ENCODE results near the gene MRPL4. TPM values are rescaled to one million over a fixed set of nuclear protein-coding genes. Genes with fewer than 3 reads are reported as not detected.

The MRPL4 gene
- total RNA-seq: 14.9 TPM

DNA sequence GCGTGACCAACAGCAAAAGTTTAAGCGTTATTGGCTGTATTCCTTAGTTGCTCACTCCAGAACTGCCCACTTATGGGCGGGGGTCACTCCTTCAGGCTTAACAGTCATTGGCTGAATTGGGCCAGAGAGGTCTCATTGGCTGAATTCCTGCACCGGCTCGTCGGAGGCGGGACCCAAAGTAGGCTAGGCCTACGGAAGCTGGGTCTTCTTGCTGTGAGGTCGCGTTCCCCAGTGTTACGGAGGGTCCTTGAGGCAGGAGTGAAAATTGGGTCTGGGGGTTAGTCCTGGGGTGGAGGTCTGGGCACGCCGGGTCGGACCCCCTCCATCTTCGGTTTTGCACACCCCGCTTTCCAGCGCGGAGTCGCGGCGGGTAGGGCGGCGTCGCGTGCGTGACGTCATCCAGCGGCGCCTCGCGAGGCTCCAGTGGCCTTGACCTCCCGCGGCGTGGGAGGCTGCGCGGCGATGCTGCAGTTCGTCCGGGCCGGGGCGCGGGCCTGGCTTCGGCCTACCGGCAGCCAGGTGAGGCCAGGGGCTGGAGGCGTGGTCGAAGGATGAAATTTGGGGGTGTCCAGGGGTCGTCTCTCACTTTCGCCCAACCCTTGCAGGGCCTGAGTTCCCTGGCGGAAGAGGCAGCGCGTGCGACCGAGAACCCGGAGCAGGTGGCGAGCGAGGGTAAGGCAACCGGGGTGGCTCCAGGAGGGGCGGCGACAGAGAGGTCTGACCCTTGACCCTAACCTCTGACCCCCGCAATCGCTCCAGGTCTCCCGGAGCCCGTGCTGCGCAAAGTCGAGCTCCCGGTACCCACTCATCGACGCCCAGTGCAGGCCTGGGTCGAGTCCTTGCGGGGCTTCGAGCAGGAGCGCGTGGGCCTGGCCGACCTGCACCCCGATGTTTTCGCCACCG is at the start of gene MRPL4:
Gene MRPL4, plus strand, starts transcription at position 423 of the 903 bp plus-strand sequence. Its CDS starts 40 bp downstream, at position 463.
- Histone ChIP-seq H3K4me3 (ENCODE audit: low read length) (peak within 1 kb of the TSS; percentile 75), H3K4me1 (ENCODE audit: insufficient read depth, low read length) (peaks cover 23% of the 10 kb centered on the region), H3K9me3 (ENCODE audit: low read depth, low read length) (no peaks in the 10 kb centered on the region), H3K27me3 (ENCODE audit: insufficient read depth, low read length) (no peaks in the 10 kb centered on the region)

DNA sequence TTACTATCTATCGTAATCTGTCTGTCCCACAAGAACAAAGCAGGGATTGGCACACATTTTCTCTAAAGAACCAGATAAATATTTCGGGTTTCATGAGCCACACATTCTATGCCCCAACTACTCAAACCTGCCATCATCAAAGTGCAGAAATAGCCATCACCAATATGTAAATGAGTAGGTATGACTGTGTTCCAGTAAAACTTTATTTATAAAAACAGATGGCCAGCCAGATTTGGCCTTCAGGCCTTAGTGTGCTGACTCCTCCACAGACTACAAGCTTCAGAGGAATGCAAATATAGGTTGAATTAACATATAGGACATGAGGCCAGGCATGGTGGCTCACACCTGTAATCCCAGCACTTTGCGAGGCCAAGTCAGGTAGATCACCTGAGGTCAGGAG is 48.3 kb upstream of the MRPL4 start:
- Histone ChIP-seq H3K4me3 (ENCODE audit: low read length) (no peak overlapping the region), H3K4me1 (ENCODE audit: insufficient read depth, low read length) (peaks cover 8% of the 10 kb centered on the region), H3K9me3 (ENCODE audit: low read depth, low read length) (no peaks in the 10 kb centered on the region), H3K27me3 (ENCODE audit: insufficient read depth, low read length) (no peaks in the 10 kb centered on the region)

DNA sequence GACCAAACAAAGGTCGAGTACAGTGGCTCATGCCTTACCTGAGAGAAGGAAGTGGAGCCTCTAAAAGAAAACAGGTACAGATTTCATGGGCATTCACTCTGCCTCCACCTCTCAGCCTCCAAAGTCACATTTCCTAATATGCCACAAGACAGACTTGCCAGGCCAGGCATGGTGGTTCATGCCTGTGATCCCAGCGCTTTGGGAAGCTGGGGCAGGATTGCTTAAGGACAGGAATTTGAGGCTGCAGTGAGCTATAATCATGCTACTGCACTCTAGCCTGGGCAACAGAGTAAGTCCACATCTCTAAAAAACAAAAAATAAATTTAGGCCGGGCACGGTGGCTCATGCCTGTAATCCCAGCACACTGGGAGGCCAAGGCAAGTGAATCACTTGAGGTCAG is 46.4 kb upstream of the MRPL4 start:
- H3K4me3 ChIP-seq (ENCODE audit: low read length): no peak overlapping the region
- H3K4me1 ChIP-seq (ENCODE audit: insufficient read depth, low read length): peaks cover 16% of the 10 kb centered on the region
- H3K27me3 ChIP-seq (ENCODE audit: insufficient read depth, low read length): no peaks in the 10 kb centered on the region
- no peaks in the 10 kb centered on the region for H3K9me3 ChIP-seq (ENCODE audit: low read depth, low read length)

DNA sequence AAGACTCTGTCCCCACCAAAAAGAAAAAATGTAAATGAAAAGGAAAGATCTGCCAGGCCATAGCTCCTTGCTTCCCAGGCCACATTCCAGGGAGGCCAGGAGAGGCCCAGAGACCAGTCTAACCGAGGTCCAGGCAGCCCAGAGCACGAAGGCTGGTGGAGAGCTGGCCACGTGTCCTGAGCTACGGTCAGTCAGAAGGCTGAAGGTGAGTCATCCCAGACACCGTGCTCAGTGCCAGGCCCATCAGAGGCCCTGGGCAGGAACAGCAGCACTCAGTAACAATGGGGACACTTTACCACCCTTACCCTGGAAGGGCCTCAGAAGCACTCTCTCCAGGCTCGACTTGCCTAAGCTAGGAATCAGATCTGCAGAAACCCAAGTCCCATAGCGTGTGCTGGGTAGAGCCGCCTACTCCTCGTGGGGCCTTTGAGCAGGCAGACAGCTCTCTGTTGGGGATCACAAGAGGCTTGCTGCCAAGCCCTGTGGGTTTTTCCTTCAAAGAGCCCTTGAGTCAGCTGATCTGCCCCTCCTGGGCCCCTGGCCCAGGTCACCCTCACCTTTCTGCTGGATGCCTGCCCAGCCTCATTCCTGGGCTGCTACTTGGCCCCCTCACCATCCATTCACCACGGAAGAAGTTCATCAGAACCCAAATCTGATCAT is 45.7 kb upstream of the MRPL4 start:
- Histone ChIP-seq H3K4me1 (ENCODE audit: insufficient read depth, low read length) (peaks cover 22% of the 10 kb centered on the region), H3K9me3 (ENCODE audit: low read depth, low read length) (no peaks in the 10 kb centered on the region), H3K4me3 (ENCODE audit: low read length) (no peak overlapping the region), H3K27me3 (ENCODE audit: insufficient read depth, low read length) (no peaks in the 10 kb centered on the region)

DNA sequence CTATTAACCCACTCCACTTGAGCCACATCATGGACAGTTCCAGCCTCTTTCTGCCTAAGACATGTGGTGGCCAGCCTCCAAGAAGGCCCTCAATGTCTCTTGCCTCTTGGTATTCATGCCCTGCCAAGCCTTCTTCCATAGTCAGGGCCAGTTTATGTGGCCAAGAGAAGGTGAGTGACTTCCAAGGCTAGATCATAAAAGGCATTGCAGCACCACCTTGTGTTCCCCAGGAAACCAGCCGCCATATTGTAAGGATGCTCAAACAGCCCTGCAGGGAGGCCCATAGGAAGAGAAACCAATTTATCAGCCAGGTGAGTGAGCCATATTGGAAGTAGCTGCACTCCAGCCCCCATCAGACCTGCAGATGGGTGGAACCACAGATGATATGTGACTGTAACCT is 45.0 kb upstream of the MRPL4 start:
- Histone ChIP-seq H3K27me3 (ENCODE audit: insufficient read depth, low read length) (no peaks in the 10 kb centered on the region), H3K4me1 (ENCODE audit: insufficient read depth, low read length) (peaks cover 26% of the 10 kb centered on the region), H3K4me3 (ENCODE audit: low read length) (no peak overlapping the region), H3K9me3 (ENCODE audit: low read depth, low read length) (no peaks in the 10 kb centered on the region)

DNA sequence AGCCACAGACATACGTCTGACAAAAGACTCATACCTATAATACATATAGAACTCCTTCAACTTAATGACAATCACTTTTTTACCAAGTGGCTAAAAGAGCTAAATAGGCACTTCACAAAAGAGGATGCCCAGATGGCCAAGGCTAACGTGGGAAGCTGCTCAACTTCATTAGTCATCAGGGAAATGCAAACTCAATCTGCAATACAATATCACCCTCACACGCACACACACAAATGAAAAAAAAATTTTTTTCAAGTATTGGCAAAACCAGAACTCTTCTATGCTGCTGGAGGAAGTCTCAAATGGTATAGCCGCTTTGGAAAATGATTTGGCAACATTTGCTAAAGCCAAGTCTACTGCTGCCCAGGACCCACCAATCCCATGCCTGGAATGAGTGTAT is 42.7 kb upstream of the MRPL4 start:
- no peaks in the 10 kb centered on the region for H3K27me3 ChIP-seq (ENCODE audit: insufficient read depth, low read length)
- peaks cover 26% of the 10 kb centered on the region for H3K4me1 ChIP-seq (ENCODE audit: insufficient read depth, low read length)
- no peak overlapping the region for H3K4me3 ChIP-seq (ENCODE audit: low read length)
- no peaks in the 10 kb centered on the region for H3K9me3 ChIP-seq (ENCODE audit: low read depth, low read length)

DNA sequence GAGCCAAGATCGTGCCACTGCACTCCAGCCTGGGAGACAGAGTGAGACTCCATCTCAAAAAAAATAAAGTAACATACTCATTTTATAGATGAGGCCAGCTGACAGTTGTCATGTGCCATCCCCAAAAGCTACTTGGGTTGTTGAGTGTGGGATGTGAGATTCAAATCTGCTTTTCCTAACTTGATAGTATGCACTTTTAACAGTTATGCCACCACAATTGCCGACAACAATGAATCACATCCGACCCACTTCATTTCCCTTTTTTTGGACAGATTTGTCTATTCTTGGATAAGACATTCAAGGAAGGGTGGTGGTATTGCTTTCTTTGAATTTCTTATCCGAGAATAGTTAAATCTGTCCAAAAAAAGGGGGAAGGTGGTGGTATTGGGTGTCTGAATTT is 41.0 kb upstream of the MRPL4 start:
- Histone ChIP-seq H3K4me3 (ENCODE audit: low read length) (no peak overlapping the region), H3K9me3 (ENCODE audit: low read depth, low read length) (no peaks in the 10 kb centered on the region), H3K27me3 (ENCODE audit: insufficient read depth, low read length) (no peaks in the 10 kb centered on the region), H3K4me1 (ENCODE audit: insufficient read depth, low read length) (peaks cover 26% of the 10 kb centered on the region)

DNA sequence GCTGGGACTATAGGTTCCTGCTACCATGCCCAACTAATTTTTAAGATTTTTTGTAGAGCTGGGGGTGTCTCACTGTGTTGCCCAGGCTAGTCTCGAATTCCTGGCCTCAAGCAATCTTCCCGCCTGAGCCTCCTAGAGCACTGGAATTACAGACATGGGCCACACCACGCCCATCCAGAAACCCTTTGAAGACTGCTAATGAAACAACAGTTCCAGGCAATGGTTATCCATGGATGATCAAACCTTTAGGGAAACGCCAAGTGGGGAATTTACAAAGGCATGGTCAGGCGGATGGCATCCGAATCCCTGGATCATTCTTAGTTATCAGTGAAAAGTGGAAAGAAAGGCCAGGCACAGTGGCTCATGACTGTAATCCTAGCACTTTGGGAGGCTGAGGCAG is 40.3 kb upstream of the MRPL4 start:
- H3K4me1 ChIP-seq (ENCODE audit: insufficient read depth, low read length): peaks cover 26% of the 10 kb centered on the region
- no peaks in the 10 kb centered on the region for H3K27me3 ChIP-seq (ENCODE audit: insufficient read depth, low read length)
- no peaks in the 10 kb centered on the region for H3K9me3 ChIP-seq (ENCODE audit: low read depth, low read length)
- no peak overlapping the region for H3K4me3 ChIP-seq (ENCODE audit: low read length)

DNA sequence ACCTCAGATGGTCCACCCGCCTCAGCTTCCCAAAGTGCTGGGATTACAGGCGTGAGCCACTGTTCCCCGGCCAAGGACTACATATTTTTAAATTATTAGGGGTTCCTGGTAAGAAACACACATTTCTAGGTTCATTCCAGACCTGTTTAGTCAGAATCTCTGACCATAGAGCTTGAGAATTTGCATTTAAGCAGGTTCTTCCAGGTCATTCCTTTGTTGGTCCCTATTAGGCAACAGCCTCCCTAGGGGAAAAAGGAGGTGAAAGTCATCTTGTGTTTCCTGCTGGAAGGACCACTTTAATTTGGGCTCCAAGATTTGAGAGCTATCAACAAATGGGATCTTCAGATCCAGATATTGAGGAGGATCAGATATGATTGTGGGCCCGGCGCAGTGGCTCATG is 37.2 kb upstream of the MRPL4 start:
- H3K4me3 ChIP-seq (ENCODE audit: low read length): no peak overlapping the region
- peaks cover 18% of the 10 kb centered on the region for H3K4me1 ChIP-seq (ENCODE audit: insufficient read depth, low read length)
- no peaks in the 10 kb centered on the region for H3K27me3 ChIP-seq (ENCODE audit: insufficient read depth, low read length)
- no peaks in the 10 kb centered on the region for H3K9me3 ChIP-seq (ENCODE audit: low read depth, low read length)

DNA sequence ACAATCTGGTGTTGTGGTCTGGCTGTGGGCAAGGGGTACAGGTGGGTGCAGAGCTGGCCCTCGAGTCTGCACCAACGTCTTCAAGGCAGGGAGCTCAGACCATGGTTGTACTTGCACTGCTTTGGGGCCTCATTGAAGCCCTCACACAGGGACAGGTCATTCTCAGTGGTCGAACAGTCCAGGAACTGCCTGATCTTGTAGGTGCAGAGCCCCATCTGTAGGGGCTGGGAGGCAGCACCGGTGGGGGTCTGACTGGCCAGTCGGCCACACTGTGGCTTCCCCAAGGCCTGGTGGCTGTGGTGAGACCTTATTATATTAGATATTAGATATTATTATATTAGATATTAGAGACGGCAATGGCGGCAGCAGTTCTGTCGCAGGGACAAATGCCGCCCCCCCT is 34.9 kb upstream of the MRPL4 start:
- Histone ChIP-seq H3K4me3 (ENCODE audit: low read length) (no peak overlapping the region), H3K27me3 (ENCODE audit: insufficient read depth, low read length) (no peaks in the 10 kb centered on the region), H3K4me1 (ENCODE audit: insufficient read depth, low read length) (no peaks in the 10 kb centered on the region), H3K9me3 (ENCODE audit: low read depth, low read length) (no peaks in the 10 kb centered on the region)

DNA sequence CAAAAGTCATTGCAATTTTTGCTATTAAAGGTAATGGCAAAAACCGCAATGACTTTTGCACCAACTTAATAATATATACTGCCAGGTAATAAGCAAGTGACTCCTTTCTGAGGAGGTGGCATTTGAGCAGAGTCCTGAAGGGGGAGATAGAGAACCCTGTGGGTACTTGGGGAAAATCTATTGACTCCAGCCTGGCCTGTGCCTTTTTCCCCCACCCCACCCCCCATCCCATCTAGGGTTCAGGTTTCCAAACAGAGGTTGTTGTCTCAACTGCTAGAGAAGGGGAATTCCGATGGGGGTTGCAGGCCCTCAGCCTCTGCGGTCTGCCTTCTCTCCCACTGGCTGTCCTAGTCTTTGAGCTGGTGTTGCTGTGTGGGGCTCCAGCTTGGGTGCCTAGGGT is 32.3 kb upstream of the MRPL4 start:
- Histone ChIP-seq H3K27me3 (ENCODE audit: insufficient read depth, low read length) (no peaks in the 10 kb centered on the region), H3K9me3 (ENCODE audit: low read depth, low read length) (no peaks in the 10 kb centered on the region), H3K4me1 (ENCODE audit: insufficient read depth, low read length) (peaks cover 7% of the 10 kb centered on the region), H3K4me3 (ENCODE audit: low read length) (no peak overlapping the region)

DNA sequence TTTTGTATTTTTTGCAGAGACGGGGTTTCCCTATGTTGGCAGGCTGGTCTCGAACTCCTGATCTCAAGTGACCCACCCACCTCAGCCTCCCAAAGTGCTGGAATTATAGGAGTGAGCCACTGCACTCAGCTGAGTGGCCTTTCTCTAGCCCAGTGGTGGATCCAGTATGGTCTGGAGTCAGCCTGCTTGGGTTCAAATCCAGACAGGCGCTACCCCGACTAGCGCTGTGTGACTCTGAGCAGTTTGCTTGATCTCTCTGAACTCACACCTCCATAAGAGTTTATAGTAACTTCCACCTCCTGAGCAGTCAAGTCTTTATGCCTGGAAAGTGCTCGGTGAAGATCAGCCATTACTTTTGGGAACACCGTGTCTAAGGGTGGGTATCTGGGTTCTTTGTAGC is 31.3 kb upstream of the MRPL4 start:
- H3K27me3 ChIP-seq (ENCODE audit: insufficient read depth, low read length): no peaks in the 10 kb centered on the region
- no peak overlapping the region for H3K4me3 ChIP-seq (ENCODE audit: low read length)
- no peaks in the 10 kb centered on the region for H3K9me3 ChIP-seq (ENCODE audit: low read depth, low read length)
- peaks cover 7% of the 10 kb centered on the region for H3K4me1 ChIP-seq (ENCODE audit: insufficient read depth, low read length)

DNA sequence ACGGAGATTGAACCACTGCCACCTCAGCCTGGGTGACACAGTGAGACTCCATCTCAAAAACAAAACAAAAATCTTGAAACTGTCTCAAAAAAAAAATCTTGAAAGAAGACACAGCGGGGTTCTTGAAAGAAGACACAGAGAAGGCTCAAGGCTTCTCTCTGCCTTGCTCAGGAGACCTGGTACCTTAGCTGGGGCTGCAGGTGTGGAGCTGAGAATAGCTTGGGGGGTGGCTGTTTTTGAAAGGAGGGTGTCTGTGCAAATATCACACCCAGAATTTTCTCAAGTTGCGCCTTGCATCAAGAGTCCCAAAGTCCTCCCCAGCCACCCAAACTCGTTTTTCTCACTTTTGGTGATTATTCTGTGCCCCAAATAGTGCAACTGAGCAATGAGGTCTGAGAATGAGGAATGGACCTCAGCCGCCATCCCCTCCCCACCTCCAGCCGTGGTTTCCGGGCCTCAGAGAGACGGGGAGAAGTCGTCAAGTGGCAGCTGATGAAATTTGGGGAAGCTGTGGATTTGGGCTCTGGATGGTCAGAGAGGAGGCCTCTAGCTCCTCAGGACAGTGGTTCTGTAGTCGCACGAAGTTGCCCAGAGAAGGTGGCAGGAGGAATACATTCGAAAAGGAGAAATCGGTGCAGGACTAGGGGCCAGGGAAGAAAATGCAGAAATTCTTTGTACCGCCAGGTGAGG is 29.7 kb upstream of the MRPL4 start:
- no peaks in the 10 kb centered on the region for H3K27me3 ChIP-seq (ENCODE audit: insufficient read depth, low read length)
- H3K9me3 ChIP-seq (ENCODE audit: low read depth, low read length): no peaks in the 10 kb centered on the region
- H3K4me3 ChIP-seq (ENCODE audit: low read length): no peak overlapping the region
- H3K4me1 ChIP-seq (ENCODE audit: insufficient read depth, low read length): peaks cover 7% of the 10 kb centered on the region

DNA sequence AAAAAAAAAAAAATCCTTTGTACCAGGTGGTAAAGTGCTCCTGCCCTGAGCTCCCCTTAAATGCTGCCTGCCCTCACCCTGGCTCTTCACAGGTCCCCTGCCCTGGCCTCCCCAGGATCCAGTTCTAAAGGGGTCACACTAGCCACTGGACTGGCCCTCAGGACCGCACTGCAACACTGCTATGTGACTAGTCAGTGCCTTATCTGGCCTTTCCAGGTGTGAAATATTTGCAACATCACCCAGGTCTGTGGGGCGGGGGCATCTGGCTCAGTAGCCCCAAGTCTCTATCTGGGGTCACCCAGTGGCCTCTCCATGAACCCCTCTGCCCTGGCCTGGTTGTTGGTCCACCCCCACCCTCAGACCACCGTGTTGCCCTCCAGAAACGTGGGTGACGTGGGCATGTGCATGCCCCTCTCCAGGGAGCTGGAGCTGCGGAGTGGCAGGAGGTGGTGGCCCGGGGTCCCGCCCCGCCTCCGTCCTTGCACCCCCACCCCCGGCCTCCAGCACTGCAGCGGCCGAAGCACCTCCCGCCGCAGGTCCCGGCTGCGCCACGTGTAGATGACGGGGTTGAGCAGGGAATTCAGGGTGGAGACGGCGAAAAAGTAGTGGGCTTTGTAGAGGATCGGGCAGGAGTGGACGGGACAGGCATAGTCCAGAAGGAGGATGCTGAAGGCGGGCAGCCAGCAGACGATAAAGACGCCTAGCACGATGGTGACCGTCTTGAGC is 28.4 kb upstream of the MRPL4 start:
- H3K9me3 ChIP-seq (ENCODE audit: low read depth, low read length): no peaks in the 10 kb centered on the region
- H3K27me3 ChIP-seq (ENCODE audit: insufficient read depth, low read length): no peaks in the 10 kb centered on the region
- H3K4me1 ChIP-seq (ENCODE audit: insufficient read depth, low read length): peaks cover 13% of the 10 kb centered on the region
- H3K4me3 ChIP-seq (ENCODE audit: low read length): no peak overlapping the region

DNA sequence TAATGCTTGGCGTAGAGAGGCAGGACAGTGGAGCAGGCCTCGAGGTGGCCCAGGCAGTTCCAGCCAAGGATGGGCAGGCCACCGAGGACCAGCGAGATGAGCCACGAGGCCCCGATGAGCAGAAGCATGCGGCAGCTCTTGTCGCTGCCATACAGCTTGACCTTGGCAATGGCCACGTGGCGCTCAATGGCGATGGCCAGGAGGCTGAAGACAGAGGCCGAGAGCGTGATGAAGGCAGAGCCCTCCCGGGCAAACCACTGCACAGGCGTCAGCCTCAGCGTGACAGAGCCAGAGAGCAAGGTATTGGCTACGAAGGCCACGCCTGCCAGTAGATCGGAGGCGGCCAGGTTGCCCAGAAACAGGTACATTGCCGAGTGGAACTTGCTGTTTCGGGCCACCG is 27.7 kb upstream of the MRPL4 start:
- Histone ChIP-seq H3K4me1 (ENCODE audit: insufficient read depth, low read length) (peaks cover 19% of the 10 kb centered on the region), H3K27me3 (ENCODE audit: insufficient read depth, low read length) (no peaks in the 10 kb centered on the region), H3K4me3 (ENCODE audit: low read length) (no peak overlapping the region), H3K9me3 (ENCODE audit: low read depth, low read length) (no peaks in the 10 kb centered on the region)

All from mononuclear cell (primary cell).